Thyroid gland (tissue), 4 donors: Measurements from ENCODE around the gene SDCCAG8.

ENCODE experiments used
- POLR2A ChIP-seq, 2 donors: fragments of 450-650 bp; IDR thresholded peaks; one replicate each; pipeline ENCODE4 v1.6.1; 2017; ENCODE audit warnings: antibody characterized with exemption in 2 of 2, mild to moderate bottlenecking in 2 of 2, moderate library complexity in 1 of 2
- TF ChIP-seq, protein P1 (sequence below), 6 experiments: fragments of 200-600 bp in 3 of 6; fragments of 450-650 bp in 3 of 6; sonication (generic) in 3 of 6; IDR thresholded peaks; one replicate each; pipeline ENCODE4 v1.5.1; 2016 to 2019; ENCODE audit warnings: antibody characterized with exemption in 6 of 6, mild to moderate bottlenecking in 2 of 6, inconsistent platforms in 1 of 6, moderate library complexity in 1 of 6

DNA sequence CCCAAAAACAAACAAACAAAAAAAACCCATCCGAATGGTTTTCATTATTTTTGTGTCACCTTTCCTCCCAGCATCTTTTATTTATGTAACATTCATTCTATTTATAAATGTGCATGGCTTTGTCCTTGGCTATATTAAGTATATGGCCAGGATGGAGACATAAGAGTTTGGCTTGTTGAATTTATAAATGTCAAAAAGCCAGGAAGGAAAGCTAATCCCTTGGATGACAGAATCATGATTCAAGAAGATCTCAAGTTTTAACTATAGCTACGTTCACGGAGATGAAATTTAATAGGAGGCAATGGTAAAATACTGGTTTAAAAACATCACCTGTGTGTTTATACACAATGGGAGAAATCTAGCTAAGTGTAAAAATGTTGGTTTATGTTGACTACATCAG lies 5.7 kb upstream of the SDCCAG8 start:
- TF ChIP-seq, protein P1, sequence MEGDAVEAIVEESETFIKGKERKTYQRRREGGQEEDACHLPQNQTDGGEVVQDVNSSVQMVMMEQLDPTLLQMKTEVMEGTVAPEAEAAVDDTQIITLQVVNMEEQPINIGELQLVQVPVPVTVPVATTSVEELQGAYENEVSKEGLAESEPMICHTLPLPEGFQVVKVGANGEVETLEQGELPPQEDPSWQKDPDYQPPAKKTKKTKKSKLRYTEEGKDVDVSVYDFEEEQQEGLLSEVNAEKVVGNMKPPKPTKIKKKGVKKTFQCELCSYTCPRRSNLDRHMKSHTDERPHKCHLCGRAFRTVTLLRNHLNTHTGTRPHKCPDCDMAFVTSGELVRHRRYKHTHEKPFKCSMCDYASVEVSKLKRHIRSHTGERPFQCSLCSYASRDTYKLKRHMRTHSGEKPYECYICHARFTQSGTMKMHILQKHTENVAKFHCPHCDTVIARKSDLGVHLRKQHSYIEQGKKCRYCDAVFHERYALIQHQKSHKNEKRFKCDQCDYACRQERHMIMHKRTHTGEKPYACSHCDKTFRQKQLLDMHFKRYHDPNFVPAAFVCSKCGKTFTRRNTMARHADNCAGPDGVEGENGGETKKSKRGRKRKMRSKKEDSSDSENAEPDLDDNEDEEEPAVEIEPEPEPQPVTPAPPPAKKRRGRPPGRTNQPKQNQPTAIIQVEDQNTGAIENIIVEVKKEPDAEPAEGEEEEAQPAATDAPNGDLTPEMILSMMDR (IDR thresholded peaks at IDR 0.05): no peak
- TF ChIP-seq POLR2A (IDR thresholded peaks at IDR 0.05): no peak
